ENCODE measurements around the gene KCNN2.

KCNN2 gene

DNA sequence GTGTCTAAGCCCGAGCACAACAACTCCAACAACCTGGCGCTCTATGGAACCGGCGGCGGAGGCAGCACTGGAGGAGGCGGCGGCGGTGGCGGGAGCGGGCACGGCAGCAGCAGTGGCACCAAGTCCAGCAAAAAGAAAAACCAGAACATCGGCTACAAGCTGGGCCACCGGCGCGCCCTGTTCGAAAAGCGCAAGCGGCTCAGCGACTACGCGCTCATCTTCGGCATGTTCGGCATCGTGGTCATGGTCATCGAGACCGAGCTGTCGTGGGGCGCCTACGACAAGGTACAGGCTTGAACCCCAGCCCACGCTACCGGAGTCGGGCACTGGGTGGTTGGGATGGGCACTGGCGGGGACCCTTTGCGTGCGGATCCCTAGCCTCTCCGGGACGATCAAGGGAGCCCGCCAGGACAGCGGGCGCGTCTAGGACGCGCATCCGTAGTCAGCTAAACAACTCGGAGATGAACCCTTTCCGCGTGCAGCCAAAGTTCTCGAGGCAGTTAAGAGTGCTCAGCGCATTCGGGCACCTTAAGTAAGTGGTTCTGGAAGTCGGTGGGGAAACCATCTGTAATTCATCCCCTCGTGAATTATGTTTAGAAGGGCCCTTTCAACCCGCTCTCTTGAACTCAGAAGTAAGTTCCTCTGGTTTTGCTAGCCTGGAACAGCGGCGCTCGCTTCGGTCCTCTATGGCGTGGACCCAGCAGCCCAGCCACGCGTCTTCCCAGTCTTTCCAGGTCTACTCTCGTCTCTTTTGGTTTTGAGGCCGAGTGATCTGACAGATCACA is 1.3 kb downstream of the KCNN2 start:
- TF ChIP-seq, protein P1, sequence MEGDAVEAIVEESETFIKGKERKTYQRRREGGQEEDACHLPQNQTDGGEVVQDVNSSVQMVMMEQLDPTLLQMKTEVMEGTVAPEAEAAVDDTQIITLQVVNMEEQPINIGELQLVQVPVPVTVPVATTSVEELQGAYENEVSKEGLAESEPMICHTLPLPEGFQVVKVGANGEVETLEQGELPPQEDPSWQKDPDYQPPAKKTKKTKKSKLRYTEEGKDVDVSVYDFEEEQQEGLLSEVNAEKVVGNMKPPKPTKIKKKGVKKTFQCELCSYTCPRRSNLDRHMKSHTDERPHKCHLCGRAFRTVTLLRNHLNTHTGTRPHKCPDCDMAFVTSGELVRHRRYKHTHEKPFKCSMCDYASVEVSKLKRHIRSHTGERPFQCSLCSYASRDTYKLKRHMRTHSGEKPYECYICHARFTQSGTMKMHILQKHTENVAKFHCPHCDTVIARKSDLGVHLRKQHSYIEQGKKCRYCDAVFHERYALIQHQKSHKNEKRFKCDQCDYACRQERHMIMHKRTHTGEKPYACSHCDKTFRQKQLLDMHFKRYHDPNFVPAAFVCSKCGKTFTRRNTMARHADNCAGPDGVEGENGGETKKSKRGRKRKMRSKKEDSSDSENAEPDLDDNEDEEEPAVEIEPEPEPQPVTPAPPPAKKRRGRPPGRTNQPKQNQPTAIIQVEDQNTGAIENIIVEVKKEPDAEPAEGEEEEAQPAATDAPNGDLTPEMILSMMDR (IDR thresholded peaks at IDR 0.05): no peak

- TF ChIP-seq, protein P1 (IDR thresholded peaks at IDR 0.05): no peak
Measured at GRCh38 chr5:114363837-114364236, 2.0 kb downstream of the KCNN2 start.

- TF ChIP-seq, protein P1 (IDR thresholded peaks at IDR 0.05): no peak
Measured at GRCh38 chr5:114367029-114367428, 5.2 kb downstream of the KCNN2 start.

DNA sequence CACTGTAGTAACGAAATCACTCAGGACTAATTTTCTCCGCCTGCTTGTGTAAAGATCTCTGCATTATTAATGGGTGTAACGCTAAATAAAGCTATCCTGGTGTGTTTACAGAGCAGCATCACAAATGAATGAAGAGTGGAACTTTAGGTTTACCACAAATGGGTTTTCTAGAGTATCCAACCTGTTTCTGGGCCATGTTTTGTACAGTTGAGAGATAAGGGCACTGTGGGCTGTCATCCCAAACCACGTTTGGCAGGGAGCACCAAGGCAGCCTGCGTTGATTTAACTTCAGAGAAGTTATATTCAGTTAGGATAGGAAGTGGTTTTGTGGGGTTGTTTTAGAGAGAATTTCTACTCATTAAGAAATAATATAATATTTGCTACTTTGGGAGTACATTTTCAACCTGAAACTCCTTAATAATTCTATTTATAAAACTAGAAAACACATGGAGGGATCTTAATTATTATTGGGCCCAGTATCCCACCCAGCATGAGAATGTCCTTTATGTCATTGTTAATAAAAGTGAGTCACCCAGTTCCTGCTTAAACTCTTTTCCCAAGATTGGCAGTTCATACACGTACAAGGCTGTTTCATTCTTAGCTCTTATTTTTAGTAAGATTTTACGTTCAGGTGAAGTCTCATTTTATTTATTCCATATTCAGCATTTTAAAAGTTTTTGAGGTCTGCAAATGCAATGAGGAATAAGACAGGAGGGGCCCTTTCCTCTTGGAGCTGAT is 8.0 kb downstream of the KCNN2 start:
- TF ChIP-seq, protein P1 (IDR thresholded peaks at IDR 0.05): no peak

DNA sequence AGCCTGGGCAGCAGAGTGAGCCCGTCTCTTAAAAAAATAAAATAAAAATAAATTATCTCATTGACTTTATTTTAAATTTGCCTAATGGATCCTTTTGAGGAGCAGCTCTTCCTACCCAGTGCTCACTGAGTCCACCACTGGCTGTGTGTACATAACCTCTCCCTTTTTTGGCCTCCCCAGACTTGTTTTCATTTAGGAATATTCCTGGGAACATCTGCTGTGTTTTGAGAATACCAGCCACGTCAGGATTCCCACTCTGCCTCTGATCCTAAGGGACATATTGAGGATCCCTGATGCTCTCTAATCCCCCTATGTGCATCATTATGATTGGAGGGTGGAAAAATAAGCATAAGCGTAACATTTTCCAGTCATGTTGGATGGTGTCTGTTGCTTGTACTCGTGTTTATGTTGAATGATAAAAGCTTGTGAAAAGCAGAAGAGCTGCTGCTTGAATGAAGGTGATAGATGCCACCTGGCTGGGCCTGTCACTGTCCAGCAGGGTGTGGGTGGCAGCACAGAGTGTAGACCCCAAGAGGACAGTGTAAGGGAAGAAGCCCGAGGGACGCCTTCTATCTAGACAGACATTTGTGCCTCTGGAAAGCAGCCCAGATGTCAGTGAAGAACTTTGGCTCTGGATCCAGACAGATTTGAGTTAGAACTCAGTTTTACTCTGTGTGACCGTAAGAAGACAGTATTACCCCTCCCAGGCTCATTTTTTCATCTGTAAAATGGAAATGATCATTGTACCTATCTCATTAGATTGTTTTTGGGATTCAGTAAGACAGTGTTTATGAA is 15.4 kb downstream of the KCNN2 start:
- TF ChIP-seq, protein P1 (IDR thresholded peaks at IDR 0.05): no peak

DNA sequence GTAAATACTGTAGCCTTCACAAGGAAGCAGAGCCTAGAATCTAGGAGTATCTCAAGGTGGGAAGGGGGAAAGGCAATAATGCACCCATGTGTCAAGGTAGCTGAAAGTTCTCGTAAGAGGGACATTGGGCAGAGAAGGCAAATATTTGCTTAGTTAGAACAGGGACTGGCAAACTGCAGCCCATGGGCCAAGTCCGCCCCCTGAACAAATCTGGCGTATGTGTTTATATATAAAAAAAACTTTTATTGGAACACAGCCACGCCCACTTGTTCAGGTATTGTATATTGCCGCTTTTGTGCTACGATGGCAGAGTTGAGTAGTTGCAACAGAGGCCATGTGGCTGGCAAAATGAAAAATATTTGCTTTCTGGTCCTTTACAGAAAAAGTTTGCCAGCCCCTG is 16.1 kb downstream of the KCNN2 start:
- TF ChIP-seq, protein P1 (IDR thresholded peaks at IDR 0.05): no peak

- TF ChIP-seq, protein P1 (IDR thresholded peaks at IDR 0.05): no peak
Measured at GRCh38 chr5:114380721-114381120, 18.9 kb downstream of the KCNN2 start.
